MCF 10A (cell line): Measurements from ENCODE around the gene CTCF. TPM values are rescaled to one million over a fixed set of nuclear protein-coding genes. Genes with fewer than 3 reads are reported as not detected.
A peak's percentile ranks its signal among the peaks of the same experiment; 100 is the strongest.

ENCODE experiments used
- BruUV-seq: library from RNA; stranded (reverse); fragments of 400-500 nt; replicated peaks from 2 replicates; lab custom pipeline; 2021; lab: Mats Ljungman, UMichigan
- CTCF ChIA-PET: fragments of 300-600 bp; sonication (Branson Sonifier 250); formaldehyde crosslinking; extraction: SDS; loops from one replicate; lab custom pipeline; 2021; ENCODE audit warnings: antibody characterized with exemption, inconsistent platforms; lab: Yijun Ruan, JAX
- POLR2A ChIA-PET: fragments of 300-600, 350-650 bp; sonication (Branson Sonifier 250); formaldehyde crosslinking; extraction: SDS; loops from one replicate; lab custom pipeline; 2020; ENCODE audit warnings: antibody characterized with exemption, inconsistent platforms; lab: Yijun Ruan, JAX
- DNase-seq: peaks from one replicate; pipeline ENCODE4 v3.0.0-alpha.2; 2018; ENCODE audit not compliant: unreplicated experiment
- H3K27ac Mint-ChIP-seq: one replicate; pipeline ENCODE4 v1.8.0; 2022; ENCODE audit warnings: mild to moderate bottlenecking, low read depth, mixed read lengths; ENCODE audit not compliant: unreplicated experiment
- H3K27me3 Mint-ChIP-seq: one replicate; pipeline ENCODE4 v1.8.0; 2022; ENCODE audit warnings: mixed read lengths; ENCODE audit not compliant: insufficient read depth, unreplicated experiment
- H3K36me3 Mint-ChIP-seq: one replicate; pipeline ENCODE4 v1.8.0; 2022; ENCODE audit warnings: mild to moderate bottlenecking, moderate library complexity, mixed read lengths; ENCODE audit not compliant: insufficient read depth, unreplicated experiment
- H3K4me1 Mint-ChIP-seq: one replicate; pipeline ENCODE4 v1.8.0; 2022; ENCODE audit warnings: mixed read lengths; ENCODE audit not compliant: insufficient read depth, unreplicated experiment
- H3K4me3 Mint-ChIP-seq: one replicate; pipeline ENCODE4 v1.8.0; 2022; ENCODE audit warnings: mild to moderate bottlenecking, moderate library complexity, mixed read lengths; ENCODE audit not compliant: unreplicated experiment
- H3K9me3 Mint-ChIP-seq: one replicate; pipeline ENCODE4 v1.8.0; 2022; ENCODE audit warnings: mixed read lengths; ENCODE audit not compliant: unreplicated experiment
- intact Hi-C: fragments of 100-400 bp; cut with micrococcal nuclease; formaldehyde crosslinking; loops from 2 replicates; pipeline ENCODE4 v1.14.1; 2022
- total RNA-seq: library from RNA; stranded (reverse); gene quantifications from 2 replicates; pipeline ENCODE4 v1.2.3, GENCODE V29; 2022
- TF ChIP-seq, protein P1 (sequence below): fragments of 200-600 bp; IDR thresholded peaks from one replicate; pipeline ENCODE4 v1.8.0; 2022; ENCODE audit warnings: antibody characterized with exemption, mild to moderate bottlenecking; ENCODE audit not compliant: unreplicated experiment

Gene CTCF
- total RNA-seq, 1 experiment from 2014 or later, result 40.6 TPM

- POLR2A ChIA-PET, result no interaction called here
Measured at GRCh38 chr16:67549240-67549639, 13.1 kb upstream of the CTCF start.

GRCh38 chr16:67549936-67550335, 12.4 kb upstream of the CTCF start:
- TF ChIP-seq, protein P1, sequence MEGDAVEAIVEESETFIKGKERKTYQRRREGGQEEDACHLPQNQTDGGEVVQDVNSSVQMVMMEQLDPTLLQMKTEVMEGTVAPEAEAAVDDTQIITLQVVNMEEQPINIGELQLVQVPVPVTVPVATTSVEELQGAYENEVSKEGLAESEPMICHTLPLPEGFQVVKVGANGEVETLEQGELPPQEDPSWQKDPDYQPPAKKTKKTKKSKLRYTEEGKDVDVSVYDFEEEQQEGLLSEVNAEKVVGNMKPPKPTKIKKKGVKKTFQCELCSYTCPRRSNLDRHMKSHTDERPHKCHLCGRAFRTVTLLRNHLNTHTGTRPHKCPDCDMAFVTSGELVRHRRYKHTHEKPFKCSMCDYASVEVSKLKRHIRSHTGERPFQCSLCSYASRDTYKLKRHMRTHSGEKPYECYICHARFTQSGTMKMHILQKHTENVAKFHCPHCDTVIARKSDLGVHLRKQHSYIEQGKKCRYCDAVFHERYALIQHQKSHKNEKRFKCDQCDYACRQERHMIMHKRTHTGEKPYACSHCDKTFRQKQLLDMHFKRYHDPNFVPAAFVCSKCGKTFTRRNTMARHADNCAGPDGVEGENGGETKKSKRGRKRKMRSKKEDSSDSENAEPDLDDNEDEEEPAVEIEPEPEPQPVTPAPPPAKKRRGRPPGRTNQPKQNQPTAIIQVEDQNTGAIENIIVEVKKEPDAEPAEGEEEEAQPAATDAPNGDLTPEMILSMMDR, result no peak
- Mint-ChIP-seq H3K9me3 (no peaks in the 10 kb centered on the region), H3K27me3 (no peaks in the 10 kb centered on the region), H3K4me3 (no peak overlapping the region), H3K4me1 (peaks cover 20% of the 10 kb centered on the region), H3K36me3 (peaks cover 6% of the 10 kb centered on the region), H3K27ac (peak overlapping the region; percentile 17)
- POLR2A ChIA-PET, result no interaction called here
- DNase-seq, result no peak
- BruUV-seq, result no TSS peak
- intact Hi-C loops, result no loop called here
- CTCF ChIA-PET, result interaction anchor here (0.8 to 1.3 kb wide), 2 partner anchors 9 to 266 kb away, joined by 3 read pairs; no protein-coding TSS in a partner anchor

More at GRCh38 chr16:67549240-67549639, 13.1 kb upstream of the CTCF start:
- Mint-ChIP-seq H3K36me3 (peaks cover 6% of the 10 kb centered on the region), H3K4me3 (no peak overlapping the region), H3K27me3 (no peaks in the 10 kb centered on the region), H3K9me3 (no peaks in the 10 kb centered on the region), H3K4me1 (peaks cover 27% of the 10 kb centered on the region), H3K27ac (no peak overlapping the region)
- DNase-seq, result no peak
- intact Hi-C loops, result no loop called here
- no TSS peak for BruUV-seq
- CTCF ChIA-PET, result interaction anchor here (0.8 to 3.1 kb wide), 3 partner anchors 8 to 28 kb away, joined by 3 to 44 read pairs (median 3); no protein-coding TSS in a partner anchor
- TF ChIP-seq, protein P1, result no peak

DNA sequence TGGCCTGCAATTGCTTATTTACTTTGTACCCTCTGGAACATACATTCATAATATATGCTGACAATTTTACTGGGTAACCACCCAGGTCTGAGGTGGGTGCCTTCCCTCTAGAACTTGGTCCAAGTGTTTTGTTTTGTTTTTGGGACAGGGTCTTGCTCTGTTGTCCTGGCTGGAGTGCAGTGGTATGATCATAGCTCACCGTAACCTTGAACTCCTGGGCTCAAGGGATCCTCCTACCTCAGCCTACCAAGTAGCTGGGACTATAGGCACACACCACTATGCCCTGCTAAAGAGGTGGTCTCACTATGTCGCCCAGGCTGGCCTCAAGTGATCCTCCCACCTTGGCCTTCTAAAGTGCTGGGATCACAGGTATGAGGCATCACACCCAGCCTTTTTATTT, 11.2 kb upstream of the CTCF start:
- Mint-ChIP-seq H3K4me3 (no peak overlapping the region), H3K36me3 (peaks cover 6% of the 10 kb centered on the region), H3K27me3 (no peaks in the 10 kb centered on the region), H3K4me1 (peaks cover 25% of the 10 kb centered on the region), H3K27ac (no peak overlapping the region), H3K9me3 (no peaks in the 10 kb centered on the region)
- TF ChIP-seq, protein P1, result no peak
- ChIA-PET POLR2A (interaction anchor here (0.6 to 1.1 kb wide), 3 partner anchors 11 to 77 kb away, joined by 3 to 4 read pairs (median 4); partner anchors contain the start of gene CTCF), CTCF (interaction anchor here (0.6 to 1.3 kb wide), 9 partner anchors 8 to 282 kb away, joined by 3 to 4 read pairs (median 3); no protein-coding TSS in a partner anchor)
- intact Hi-C loops, result no loop called here
- no peak for DNase-seq
- BruUV-seq, result no TSS peak

DNA sequence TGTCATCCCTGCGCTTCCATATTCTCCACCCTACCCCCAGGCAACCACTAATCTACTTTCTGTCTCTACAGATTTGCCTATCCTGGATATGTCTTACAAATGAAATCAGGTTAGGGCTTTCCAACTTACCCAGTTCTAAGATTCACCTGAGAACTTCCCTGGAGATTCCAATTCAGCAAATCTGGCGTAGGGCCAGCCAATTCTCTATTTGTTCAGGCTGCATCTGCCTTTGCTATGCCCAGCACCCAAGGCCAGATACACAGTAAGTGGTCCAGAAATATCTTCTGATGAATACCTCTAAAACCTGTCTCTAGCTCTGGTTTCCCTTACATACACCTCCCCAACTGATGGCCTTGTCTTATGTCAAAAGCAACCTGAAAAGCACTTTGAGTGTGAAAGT, 10.4 kb upstream of the CTCF start:
- POLR2A ChIA-PET, result interaction anchor here (0.6 to 0.8 kb wide), 2 partner anchors 10 to 28 kb away, joined by 3 read pairs; partner anchors contain the start of gene CTCF
- intact Hi-C loops, result no loop called here
- Mint-ChIP-seq H3K4me1 (peaks cover 20% of the 10 kb centered on the region), H3K4me3 (no peak overlapping the region), H3K27me3 (no peaks in the 10 kb centered on the region), H3K36me3 (no peaks in the 10 kb centered on the region), H3K27ac (no peak overlapping the region), H3K9me3 (no peaks in the 10 kb centered on the region)
- no peak for DNase-seq
- TF ChIP-seq, protein P1, result no peak
- CTCF ChIA-PET, result interaction anchor here (0.6 to 1.0 kb wide), 6 partner anchors 9 to 1377 kb away, joined by 3 to 4 read pairs (median 3); no protein-coding TSS in a partner anchor
- BruUV-seq, result no TSS peak
